Activated T-cell treated with anti-CD3 and anti-CD28 coated beads for 24 hours (primary cell): ENCODE data around the gene ZFP3.
"Not testable (repeated sequence)": the region's sequence is repeated elsewhere in the genome, so short reads cannot be mapped to it uniquely, and the experiment has no call there.

Source experiments
- DNase-seq: peaks from one replicate; pipeline ENCODE4 v3.0.0-alpha.2; 2020; ENCODE audit warnings: low read depth

Gene ZFP3

GRCh38 chr17:5077781-5078105, 524 bp upstream of the ZFP3 start:
- no peak for DNase-seq

GRCh38 chr17:5080591-5080990, 2.3 kb downstream of the ZFP3 start:
- no peak for DNase-seq

GRCh38 chr17:5092218-5093010, 14.1 kb downstream of the ZFP3 start:
- DNase-seq, result no peak

GRCh38 chr17:5096731-5097100, 18.4 kb downstream of the ZFP3 start:
- DNase-seq, result no peak

- no peak for DNase-seq
Observed at GRCh38 chr17:5097101-5097834, 19.0 kb downstream of the ZFP3 start.

GRCh38 chr17:5099271-5099670, 21.0 kb downstream of the ZFP3 start:
- no peak for DNase-seq

- no peak for DNase-seq
Observed at GRCh38 chr17:5100832-5101231, 22.6 kb downstream of the ZFP3 start.

GRCh38 chr17:5110816-5111215, 32.5 kb downstream of the ZFP3 start:
- DNase-seq, result no peak

- DNase-seq, result peak; percentile 87
Observed at GRCh38 chr17:5111402-5112204, 33.3 kb downstream of the ZFP3 start, which contains the start of gene ZNF232. Gene ZNF232 (minus strand): TSS chr17:5111878. CDS start chr17:5111822, 56 bp downstream.

- no peak for DNase-seq
Observed at GRCh38 chr17:5115673-5116651, 37.7 kb downstream of the ZFP3 start, which contains the start of gene USP6. Gene USP6 (plus strand): TSS chr17:5116032. CDS start chr17:5130368, 14,336 bp downstream.

- DNase-seq, result no peak
Observed at GRCh38 chr17:5118219-5118618, 40.0 kb downstream of the ZFP3 start.

GRCh38 chr17:5120036-5120435, 41.8 kb downstream of the ZFP3 start:
- no peak for DNase-seq

GRCh38 chr17:5120436-5121185, 42.3 kb downstream of the ZFP3 start:
- DNase-seq, result not testable (repeated sequence)

- no peak for DNase-seq
Observed at GRCh38 chr17:5121186-5121841, 43.0 kb downstream of the ZFP3 start.

GRCh38 chr17:5122056-5122455, 43.8 kb downstream of the ZFP3 start:
- DNase-seq, result not testable (repeated sequence)

- DNase-seq, result no peak
Observed at GRCh38 chr17:5122586-5123342, 44.5 kb downstream of the ZFP3 start.

GRCh38 chr17:5123343-5124124, 45.3 kb downstream of the ZFP3 start:
- no peak for DNase-seq

GRCh38 chr17:5124125-5124760, 46.0 kb downstream of the ZFP3 start:
- not testable (repeated sequence) for DNase-seq
